ENCODE results near the gene PAK1.

The PAK1 gene

DNA sequence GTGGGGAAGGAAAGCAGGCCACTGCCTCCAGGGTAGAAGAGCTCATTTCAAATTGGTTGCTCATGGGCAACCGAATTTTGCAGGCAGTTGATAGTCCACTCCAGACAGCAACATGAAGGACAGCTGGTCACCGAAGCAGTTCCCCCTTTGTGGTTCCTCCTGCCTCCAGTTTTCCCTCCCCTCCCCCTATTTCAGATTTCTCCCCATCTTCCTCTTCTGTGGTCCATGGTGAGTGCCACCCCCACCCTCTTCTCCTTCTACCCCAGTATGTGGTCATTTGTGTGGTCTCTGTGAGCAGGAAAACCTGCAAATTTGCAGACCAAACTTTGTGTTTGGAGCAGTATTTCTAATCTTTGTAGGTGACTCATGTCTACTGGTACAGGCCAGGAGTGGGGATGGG, 38.2 kb upstream of the PAK1 start:
- H2BK12ac ChIP-seq (ENCODE audit: low read length), result no peak overlapping the region
- H3K23ac ChIP-seq (ENCODE audit: low read depth, low read length, poor library complexity), result no peak overlapping the region
- H2BK5ac ChIP-seq (ENCODE audit: low read length), result no peak overlapping the region
- H3K14ac ChIP-seq (ENCODE audit: low read length), result no peak overlapping the region
- DNase-seq (ENCODE audit: low spot score), result no peak
- no peaks in the 10 kb centered on the region for H3K79me1 ChIP-seq (ENCODE audit: low read depth, low read length)
- no peak overlapping the region for H3K27ac ChIP-seq (replicated peaks; ENCODE audit: low read length)
- no peak overlapping the region for H2BK15ac ChIP-seq (ENCODE audit: low read length)
- no peak overlapping the region for H2AFZ ChIP-seq (ENCODE audit: low read length)
- H3K4me2 ChIP-seq (ENCODE audit: insufficient read depth, low read length, poor library complexity, severe bottlenecking), result no peak overlapping the region
- H3K18ac ChIP-seq (ENCODE audit: low read length), result no peak overlapping the region
- WGBS, 2 donors (ENCODE audit: extremely low coverage in 2 of 2, insufficient read length in 2 of 2, insufficient replicate concordance in 1 of 2), result no CpG with 5 or more reads among the region's 2 CpGs
- H3K9me3 ChIP-seq (replicated peaks in 1 of 2; ENCODE audit: control insufficient read depth in 2 of 2, insufficient read depth in 1 of 2, low read depth in 1 of 2, low read length in 2 of 2), result no peaks in the 10 kb centered on the region
- no peak overlapping the region for H3K4ac ChIP-seq (ENCODE audit: low read length)
- H2AK5ac ChIP-seq (ENCODE audit: low read depth, low read length), result no peak overlapping the region
- H2BK120ac ChIP-seq (ENCODE audit: low read depth, low read length), result no peak overlapping the region
- no peaks in the 10 kb centered on the region for H3K36me3 ChIP-seq (replicated peaks in 1 of 2; ENCODE audit: control insufficient read depth in 2 of 2, insufficient read depth in 2 of 2, low read length in 2 of 2)
- H4K8ac ChIP-seq (ENCODE audit: low read depth, low read length), result no peak overlapping the region
- H3K4me1 ChIP-seq (ENCODE audit: control insufficient read depth in 2 of 2, insufficient read depth in 1 of 2, low read depth in 1 of 2, low read length in 2 of 2), result peaks cover 0 to 3% of the 10 kb centered on the region in 2 donors
- H3K9ac ChIP-seq (ENCODE audit: low read depth, low read length, poor library complexity), result no peak overlapping the region
- no peak overlapping the region for H4K91ac ChIP-seq (ENCODE audit: low read depth, low read length, poor library complexity)
- H3K4me3 ChIP-seq (ENCODE audit: low read length in 2 of 2), result no peak overlapping the region
- no peaks in the 10 kb centered on the region for H3K27me3 ChIP-seq (ENCODE audit: control insufficient read depth in 3 of 3, insufficient read depth in 3 of 3, low read depth in 1 of 3, low read length in 3 of 3)

DNA sequence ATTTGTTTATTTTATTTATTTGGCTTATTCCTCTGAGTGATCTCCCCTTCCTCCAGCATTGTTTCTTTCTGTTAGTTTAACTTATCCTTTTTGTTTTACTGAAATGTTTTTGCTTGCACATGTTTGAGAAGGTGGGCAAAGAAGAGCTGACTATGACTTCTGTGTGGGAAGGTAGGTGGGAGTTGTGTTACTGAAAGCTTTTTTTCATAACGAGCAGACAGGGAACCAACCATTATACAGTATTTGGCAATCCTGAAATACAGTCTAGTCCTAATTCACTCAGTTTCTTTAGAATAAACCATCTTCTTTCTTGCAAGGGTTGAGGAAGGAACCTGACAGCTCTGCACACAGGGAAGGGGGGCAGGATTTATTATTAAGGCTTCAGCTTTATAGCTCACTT, 37.0 kb upstream of the PAK1 start:
- Histone ChIP-seq H3K9me3 (replicated peaks in 1 of 2; ENCODE audit: control insufficient read depth in 2 of 2, insufficient read depth in 1 of 2, low read depth in 1 of 2, low read length in 2 of 2) (no peaks in the 10 kb centered on the region), H2BK5ac (ENCODE audit: low read length) (no peak overlapping the region), H3K14ac (ENCODE audit: low read length) (no peak overlapping the region), H3K27ac (replicated peaks; ENCODE audit: low read length) (no peak overlapping the region), H4K91ac (ENCODE audit: low read depth, low read length, poor library complexity) (no peak overlapping the region), H3K23ac (ENCODE audit: low read depth, low read length, poor library complexity) (no peak overlapping the region), H3K4me2 (ENCODE audit: insufficient read depth, low read length, poor library complexity, severe bottlenecking) (no peak overlapping the region), H3K4ac (ENCODE audit: low read length) (no peak overlapping the region), H3K27me3 (ENCODE audit: control insufficient read depth in 3 of 3, insufficient read depth in 3 of 3, low read depth in 1 of 3, low read length in 3 of 3) (no peaks in the 10 kb centered on the region), H3K79me1 (ENCODE audit: low read depth, low read length) (no peaks in the 10 kb centered on the region), H3K36me3 (replicated peaks in 1 of 2; ENCODE audit: control insufficient read depth in 2 of 2, insufficient read depth in 2 of 2, low read length in 2 of 2) (no peaks in the 10 kb centered on the region), H2BK15ac (ENCODE audit: low read length) (no peak overlapping the region), H2AFZ (ENCODE audit: low read length) (no peak overlapping the region), H3K4me3 (ENCODE audit: low read length in 2 of 2) (no peak overlapping the region), H2BK120ac (ENCODE audit: low read depth, low read length) (no peak overlapping the region), H3K18ac (ENCODE audit: low read length) (no peak overlapping the region), H3K4me1 (ENCODE audit: control insufficient read depth in 2 of 2, insufficient read depth in 1 of 2, low read depth in 1 of 2, low read length in 2 of 2) (peaks cover 0 to 3% of the 10 kb centered on the region in 2 donors), H2BK12ac (ENCODE audit: low read length) (no peak overlapping the region), H4K8ac (ENCODE audit: low read depth, low read length) (no peak overlapping the region), H2AK5ac (ENCODE audit: low read depth, low read length) (no peak overlapping the region), H3K9ac (ENCODE audit: low read depth, low read length, poor library complexity) (no peak overlapping the region)
- WGBS, 2 donors (ENCODE audit: extremely low coverage in 2 of 2, insufficient read length in 2 of 2, insufficient replicate concordance in 1 of 2), result no CpG with 5 or more reads among the region's 1 CpG
- DNase-seq (ENCODE audit: low spot score), result no peak

GRCh38 chr11:77510095-77510494, 36.2 kb upstream of the PAK1 start:
- Histone ChIP-seq H3K4ac (ENCODE audit: low read length) (no peak overlapping the region), H3K18ac (ENCODE audit: low read length) (no peak overlapping the region), H3K4me3 (ENCODE audit: low read length in 2 of 2) (no peak overlapping the region), H2BK120ac (ENCODE audit: low read depth, low read length) (no peak overlapping the region), H2BK5ac (ENCODE audit: low read length) (no peak overlapping the region), H3K9me3 (replicated peaks in 1 of 2; ENCODE audit: control insufficient read depth in 2 of 2, insufficient read depth in 1 of 2, low read depth in 1 of 2, low read length in 2 of 2) (no peaks in the 10 kb centered on the region), H3K36me3 (replicated peaks in 1 of 2; ENCODE audit: control insufficient read depth in 2 of 2, insufficient read depth in 2 of 2, low read length in 2 of 2) (no peaks in the 10 kb centered on the region), H4K91ac (ENCODE audit: low read depth, low read length, poor library complexity) (no peak overlapping the region), H2BK15ac (ENCODE audit: low read length) (no peak overlapping the region), H3K27ac (replicated peaks; ENCODE audit: low read length) (no peak overlapping the region), H2BK12ac (ENCODE audit: low read length) (no peak overlapping the region), H3K23ac (ENCODE audit: low read depth, low read length, poor library complexity) (no peak overlapping the region), H3K9ac (ENCODE audit: low read depth, low read length, poor library complexity) (no peak overlapping the region), H2AFZ (ENCODE audit: low read length) (no peak overlapping the region), H3K4me2 (ENCODE audit: insufficient read depth, low read length, poor library complexity, severe bottlenecking) (no peak overlapping the region), H3K4me1 (ENCODE audit: control insufficient read depth in 2 of 2, insufficient read depth in 1 of 2, low read depth in 1 of 2, low read length in 2 of 2) (peaks cover 0 to 3% of the 10 kb centered on the region in 2 donors), H2AK5ac (ENCODE audit: low read depth, low read length) (no peak overlapping the region), H3K79me1 (ENCODE audit: low read depth, low read length) (no peaks in the 10 kb centered on the region), H3K14ac (ENCODE audit: low read length) (no peak overlapping the region), H3K27me3 (ENCODE audit: control insufficient read depth in 3 of 3, insufficient read depth in 3 of 3, low read depth in 1 of 3, low read length in 3 of 3) (no peaks in the 10 kb centered on the region), H4K8ac (ENCODE audit: low read depth, low read length) (no peak overlapping the region)
- no CpG with 5 or more reads among the region's 3 CpGs for WGBS, 2 donors (ENCODE audit: extremely low coverage in 2 of 2, insufficient read length in 2 of 2, insufficient replicate concordance in 1 of 2)
- DNase-seq (ENCODE audit: low spot score), result no peak

GRCh38 chr11:77508019-77508418, 34.1 kb upstream of the PAK1 start:
- no CpG with 5 or more reads among the region's 2 CpGs for WGBS, 2 donors (ENCODE audit: extremely low coverage in 2 of 2, insufficient read length in 2 of 2, insufficient replicate concordance in 1 of 2)
- no peak overlapping the region for H3K23ac ChIP-seq (ENCODE audit: low read depth, low read length, poor library complexity)
- H3K36me3 ChIP-seq (replicated peaks in 1 of 2; ENCODE audit: control insufficient read depth in 2 of 2, insufficient read depth in 2 of 2, low read length in 2 of 2), result no peaks in the 10 kb centered on the region
- DNase-seq (ENCODE audit: low spot score), result no peak
- H2BK12ac ChIP-seq (ENCODE audit: low read length), result no peak overlapping the region
- H2BK120ac ChIP-seq (ENCODE audit: low read depth, low read length), result no peak overlapping the region
- H3K9me3 ChIP-seq (replicated peaks in 1 of 2; ENCODE audit: control insufficient read depth in 2 of 2, insufficient read depth in 1 of 2, low read depth in 1 of 2, low read length in 2 of 2), result no peaks in the 10 kb centered on the region
- H3K4me3 ChIP-seq (ENCODE audit: low read length in 2 of 2), result no peak overlapping the region
- peaks cover 0 to 3% of the 10 kb centered on the region in 2 donors for H3K4me1 ChIP-seq (ENCODE audit: control insufficient read depth in 2 of 2, insufficient read depth in 1 of 2, low read depth in 1 of 2, low read length in 2 of 2)
- H3K27ac ChIP-seq (replicated peaks; ENCODE audit: low read length), result no peak overlapping the region
- H3K18ac ChIP-seq (ENCODE audit: low read length), result no peak overlapping the region
- H2AK5ac ChIP-seq (ENCODE audit: low read depth, low read length), result no peak overlapping the region
- no peaks in the 10 kb centered on the region for H3K27me3 ChIP-seq (ENCODE audit: control insufficient read depth in 3 of 3, insufficient read depth in 3 of 3, low read depth in 1 of 3, low read length in 3 of 3)
- no peaks in the 10 kb centered on the region for H3K79me1 ChIP-seq (ENCODE audit: low read depth, low read length)
- H3K9ac ChIP-seq (ENCODE audit: low read depth, low read length, poor library complexity), result no peak overlapping the region
- no peak overlapping the region for H4K91ac ChIP-seq (ENCODE audit: low read depth, low read length, poor library complexity)
- no peak overlapping the region for H3K4ac ChIP-seq (ENCODE audit: low read length)
- no peak overlapping the region for H3K4me2 ChIP-seq (ENCODE audit: insufficient read depth, low read length, poor library complexity, severe bottlenecking)
- H2BK5ac ChIP-seq (ENCODE audit: low read length), result no peak overlapping the region
- H4K8ac ChIP-seq (ENCODE audit: low read depth, low read length), result no peak overlapping the region
- no peak overlapping the region for H2BK15ac ChIP-seq (ENCODE audit: low read length)
- no peak overlapping the region for H2AFZ ChIP-seq (ENCODE audit: low read length)
- H3K14ac ChIP-seq (ENCODE audit: low read length), result no peak overlapping the region

Data from neuronal stem cell (in vitro differentiated cells).